Neural progenitor cell (in vitro differentiated cells): ENCODE data around the gene CADPS. TPM values are rescaled to one million over a fixed set of nuclear protein-coding genes. Genes with fewer than 3 reads are reported as not detected.

Experiments used
- DNase-seq: peaks from one replicate; pipeline ENCODE4 v3.0.0-alpha.2; 2016; ENCODE audit warnings: low spot score
- H2AFZ ChIP-seq: fragments of 200-600 bp; sonication (generic); replicated peaks from 2 replicates; pipeline ENCODE4 v1.6.1; 2016; ENCODE audit warnings: antibody characterized with exemption
- H3F3A ChIP-seq: fragments of 200-600 bp; sonication (generic); 2 replicates; pipeline ENCODE4 v1.6.1; 2016; ENCODE audit warnings: antibody characterized with exemption, low read depth
- H3K27ac ChIP-seq: fragments of 200-600 bp; sonication (generic); 2 replicates; pipeline ENCODE4 v1.5.1; 2016; ENCODE audit warnings: mild to moderate bottlenecking
- H3K27me3 ChIP-seq: fragments of 200-600 bp; sonication (generic); 2 replicates; pipeline ENCODE4 v1.6.1; 2016; ENCODE audit warnings: mild to moderate bottlenecking, moderate library complexity
- H3K36me3 ChIP-seq: fragments of 200-600 bp; sonication (generic); 2 replicates; pipeline ENCODE4 v1.5.1; 2016
- H3K4me1 ChIP-seq: fragments of 200-600 bp; sonication (generic); 2 replicates; pipeline ENCODE4 v1.6.1; 2016; ENCODE audit warnings: mixed run types
- H3K4me2 ChIP-seq: fragments of 200-600 bp; sonication (generic); 2 replicates; pipeline ENCODE4 v1.6.1; 2016
- H3K4me3 ChIP-seq: fragments of 200-600 bp; sonication (generic); 2 replicates; pipeline ENCODE4 v1.5.1; 2016
- H3K79me2 ChIP-seq: fragments of 200-600 bp; sonication (generic); 2 replicates; pipeline ENCODE4 v1.6.1; 2016; ENCODE audit warnings: low read depth
- H3K9ac ChIP-seq: fragments of 200-600 bp; sonication (generic); 2 replicates; pipeline ENCODE4 v1.6.1; 2016
- H3K9me3 ChIP-seq: fragments of 200-600 bp; sonication (generic); 2 replicates; pipeline ENCODE4 v1.5.1; 2016; ENCODE audit warnings: low read depth
- H4K20me1 ChIP-seq: fragments of 200-600 bp; sonication (generic); 2 replicates; pipeline ENCODE4 v1.6.1; 2016; ENCODE audit warnings: low read depth
- H3K27ac Mint-ChIP-seq: 3 replicates; pipeline ENCODE4 v1.8.0; 2021; ENCODE audit warnings: mixed read lengths
- H3K27me3 Mint-ChIP-seq: 2 replicates; pipeline ENCODE4 v1.8.0; 2022; ENCODE audit warnings: low read depth, mild to moderate bottlenecking, inconsistent platforms, moderate library complexity, mixed read lengths; ENCODE audit not compliant: insufficient read depth
- H3K36me3 Mint-ChIP-seq: 3 replicates; pipeline ENCODE4 v1.8.0; 2021; ENCODE audit warnings: mixed read lengths
- H3K4me1 Mint-ChIP-seq: 3 replicates; pipeline ENCODE4 v1.8.0; 2021; ENCODE audit warnings: mixed read lengths
- H3K4me3 Mint-ChIP-seq: 3 replicates; pipeline ENCODE4 v1.8.0; 2021; ENCODE audit warnings: mild to moderate bottlenecking, moderate library complexity, mixed read lengths
- H3K9me3 Mint-ChIP-seq: 3 replicates; pipeline ENCODE4 v1.8.0; 2020; ENCODE audit warnings: mixed read lengths
- EZH2 ChIP-seq: fragments of 200-600 bp; sonication (generic); IDR thresholded peaks from 2 replicates; pipeline ENCODE4 v1.6.1; 2017; ENCODE audit warnings: antibody characterized with exemption, mild to moderate bottlenecking, moderate library complexity
- EZH2phosphoT487 ChIP-seq: fragments of 200-600 bp; sonication (generic); IDR thresholded peaks from 2 replicates; pipeline ENCODE4 v1.6.1; 2017; ENCODE audit warnings: antibody characterized with exemption
- total RNA-seq: library from RNA; depleted of rRNA; stranded (reverse); fragments of >200 nt; gene quantifications from 2 replicates; pipeline ENCODE4 v1.2.3, GENCODE V29; 2015; ENCODE audit warnings: low replicate concordance
- TF ChIP-seq, protein P1 (sequence below): fragments of 200-600 bp; sonication (generic); IDR thresholded peaks from 2 replicates; pipeline ENCODE4 v1.5.1; 2017; ENCODE audit warnings: antibody characterized with exemption, mild to moderate bottlenecking

Gene CADPS
- total RNA-seq, 1 donor from 2014 or later = 17.3 TPM

DNA sequence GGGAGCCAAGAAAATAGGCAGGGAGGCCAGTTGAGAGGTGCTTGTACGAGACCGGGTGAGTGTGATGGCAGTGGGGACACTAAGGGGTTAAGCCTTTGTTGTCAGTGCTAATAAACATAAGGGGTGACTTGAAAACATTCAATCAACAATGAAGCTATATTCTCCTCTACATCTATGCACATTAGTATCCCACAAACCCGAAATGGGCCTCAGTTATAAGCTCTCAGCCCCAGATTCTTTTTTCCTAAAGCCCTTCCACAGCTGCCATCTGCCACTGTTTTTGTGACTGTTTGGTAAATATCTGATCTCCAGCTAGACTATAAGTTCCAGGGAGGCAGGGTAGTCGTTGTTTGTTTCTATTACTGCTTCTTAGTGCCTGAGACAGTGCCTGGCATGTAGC, 118.2 kb downstream of the CADPS start:
- Histone ChIP-seq H2AFZ (no peak overlapping the region), H3K9me3 (no peaks in the 10 kb centered on the region), H3K79me2 (no peaks in the 10 kb centered on the region), H3K36me3 (no peaks in the 10 kb centered on the region), H3K27ac (no peak overlapping the region), H3K4me3 (no peak overlapping the region), H4K20me1 (no peaks in the 10 kb centered on the region), H3K4me2 (no peak overlapping the region), H3K4me1 (peaks cover 7% of the 10 kb centered on the region), H3F3A (no peaks in the 10 kb centered on the region), H3K9ac (no peak overlapping the region), H3K27me3 (no peaks in the 10 kb centered on the region)
- Mint-ChIP-seq H3K4me3 (no peak overlapping the region), H3K27ac (no peak overlapping the region), H3K27me3 (no peaks in the 10 kb centered on the region), H3K36me3 (no peaks in the 10 kb centered on the region), H3K4me1 (peaks cover 7% of the 10 kb centered on the region), H3K9me3 (no peaks in the 10 kb centered on the region)
- DNase-seq = no peak
- TF ChIP-seq, protein P1, sequence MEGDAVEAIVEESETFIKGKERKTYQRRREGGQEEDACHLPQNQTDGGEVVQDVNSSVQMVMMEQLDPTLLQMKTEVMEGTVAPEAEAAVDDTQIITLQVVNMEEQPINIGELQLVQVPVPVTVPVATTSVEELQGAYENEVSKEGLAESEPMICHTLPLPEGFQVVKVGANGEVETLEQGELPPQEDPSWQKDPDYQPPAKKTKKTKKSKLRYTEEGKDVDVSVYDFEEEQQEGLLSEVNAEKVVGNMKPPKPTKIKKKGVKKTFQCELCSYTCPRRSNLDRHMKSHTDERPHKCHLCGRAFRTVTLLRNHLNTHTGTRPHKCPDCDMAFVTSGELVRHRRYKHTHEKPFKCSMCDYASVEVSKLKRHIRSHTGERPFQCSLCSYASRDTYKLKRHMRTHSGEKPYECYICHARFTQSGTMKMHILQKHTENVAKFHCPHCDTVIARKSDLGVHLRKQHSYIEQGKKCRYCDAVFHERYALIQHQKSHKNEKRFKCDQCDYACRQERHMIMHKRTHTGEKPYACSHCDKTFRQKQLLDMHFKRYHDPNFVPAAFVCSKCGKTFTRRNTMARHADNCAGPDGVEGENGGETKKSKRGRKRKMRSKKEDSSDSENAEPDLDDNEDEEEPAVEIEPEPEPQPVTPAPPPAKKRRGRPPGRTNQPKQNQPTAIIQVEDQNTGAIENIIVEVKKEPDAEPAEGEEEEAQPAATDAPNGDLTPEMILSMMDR = no peak
- TF ChIP-seq EZH2 (no peak), EZH2phosphoT487 (no peak)

DNA sequence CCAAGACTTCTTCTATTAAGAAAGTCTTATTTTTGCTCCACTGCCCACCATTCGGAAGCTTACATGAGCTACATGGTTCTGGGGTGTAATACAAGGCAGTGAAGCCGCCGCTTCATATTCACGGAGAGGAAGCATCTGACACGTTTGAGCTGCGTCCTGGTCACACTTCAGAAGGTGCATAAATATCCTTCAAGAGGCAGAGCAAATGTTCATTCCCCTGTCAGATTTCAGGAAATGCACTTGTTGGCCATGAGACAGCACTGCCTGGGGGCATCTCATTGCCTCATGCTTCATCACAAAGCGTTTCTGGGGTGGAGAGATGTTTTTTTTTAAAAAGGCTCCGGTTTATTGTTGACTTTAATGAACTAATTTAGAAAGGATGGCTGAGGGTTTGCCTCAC, 119.9 kb downstream of the CADPS start:
- Histone ChIP-seq H4K20me1 (no peaks in the 10 kb centered on the region), H3F3A (no peaks in the 10 kb centered on the region), H3K27me3 (no peaks in the 10 kb centered on the region), H3K27ac (no peak overlapping the region), H3K9me3 (no peaks in the 10 kb centered on the region), H3K9ac (no peak overlapping the region), H2AFZ (no peak overlapping the region), H3K4me3 (no peak overlapping the region), H3K4me2 (no peak overlapping the region), H3K4me1 (peaks cover 7% of the 10 kb centered on the region), H3K36me3 (no peaks in the 10 kb centered on the region), H3K79me2 (no peaks in the 10 kb centered on the region)
- peaks cover 5% of the 10 kb centered on the region for H3K4me1 Mint-ChIP-seq
- no peaks in the 10 kb centered on the region for H3K36me3 Mint-ChIP-seq
- no peaks in the 10 kb centered on the region for H3K27me3 Mint-ChIP-seq
- no peaks in the 10 kb centered on the region for H3K9me3 Mint-ChIP-seq
- TF ChIP-seq EZH2 (no peak), EZH2phosphoT487 (no peak)
- TF ChIP-seq, protein P1 = no peak
- no peak overlapping the region for H3K4me3 Mint-ChIP-seq
- no peak for DNase-seq
- no peak overlapping the region for H3K27ac Mint-ChIP-seq

DNA sequence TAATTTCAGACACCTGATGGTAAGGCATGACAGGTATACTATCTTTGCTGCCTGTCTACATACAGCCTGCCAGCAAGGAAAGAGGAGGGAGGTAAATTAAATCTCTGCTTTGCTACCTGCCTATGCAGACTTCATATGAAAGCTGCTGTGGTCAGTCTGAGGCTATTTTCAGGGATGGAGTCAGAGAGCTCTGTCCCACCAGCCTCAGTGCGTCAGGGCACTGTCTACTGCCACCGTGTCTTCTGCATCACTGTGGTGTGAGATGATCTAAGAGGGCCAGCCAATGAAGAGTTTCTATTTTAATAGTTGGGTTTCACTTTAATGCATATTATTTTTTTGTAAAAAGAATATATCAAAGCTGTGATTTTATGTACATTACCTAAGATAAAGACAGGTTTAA, 125.6 kb downstream of the CADPS start:
- Mint-ChIP-seq H3K4me1 (no peaks in the 10 kb centered on the region), H3K27ac (no peak overlapping the region), H3K36me3 (no peaks in the 10 kb centered on the region), H3K4me3 (no peak overlapping the region), H3K27me3 (peaks cover 5% of the 10 kb centered on the region), H3K9me3 (no peaks in the 10 kb centered on the region)
- DNase-seq = no peak
- no peak overlapping the region for H3K9ac ChIP-seq
- no peaks in the 10 kb centered on the region for H3K9me3 ChIP-seq
- H3K4me2 ChIP-seq = no peak overlapping the region
- H3K36me3 ChIP-seq = no peaks in the 10 kb centered on the region
- no peaks in the 10 kb centered on the region for H3K4me1 ChIP-seq
- H3K27me3 ChIP-seq = no peaks in the 10 kb centered on the region
- no peak overlapping the region for H2AFZ ChIP-seq
- H3F3A ChIP-seq = no peaks in the 10 kb centered on the region
- TF ChIP-seq, protein P1 = no peak
- no peak for TF ChIP-seq EZH2
- no peak for TF ChIP-seq EZH2phosphoT487
- H3K79me2 ChIP-seq = no peaks in the 10 kb centered on the region
- no peak overlapping the region for H3K27ac ChIP-seq
- no peaks in the 10 kb centered on the region for H4K20me1 ChIP-seq
- H3K4me3 ChIP-seq = no peak overlapping the region

DNA sequence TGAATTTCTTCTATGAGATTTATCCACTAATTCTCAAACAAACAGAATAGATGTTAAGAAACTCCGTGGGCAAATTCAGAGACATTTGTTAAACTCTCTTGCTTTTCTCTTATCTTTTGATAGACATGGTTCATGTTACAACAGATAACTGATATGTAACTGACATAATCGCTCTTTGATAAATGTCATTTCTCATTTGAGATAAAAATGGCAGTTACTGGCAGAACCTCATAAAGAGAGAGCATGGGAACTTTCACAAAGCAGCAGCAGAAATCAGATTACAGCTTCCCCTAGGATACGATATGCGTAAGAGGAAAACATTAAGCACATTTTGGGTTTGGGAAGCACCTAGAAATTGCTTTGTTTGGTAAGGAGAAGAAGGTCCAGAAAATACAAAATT, 126.1 kb downstream of the CADPS start:
- Histone ChIP-seq H3K4me2 (no peak overlapping the region), H3F3A (no peaks in the 10 kb centered on the region), H2AFZ (no peak overlapping the region), H3K79me2 (no peaks in the 10 kb centered on the region), H3K27ac (no peak overlapping the region), H3K36me3 (no peaks in the 10 kb centered on the region), H3K4me3 (no peak overlapping the region), H3K27me3 (no peaks in the 10 kb centered on the region), H3K4me1 (no peaks in the 10 kb centered on the region), H3K9ac (no peak overlapping the region), H3K9me3 (no peaks in the 10 kb centered on the region), H4K20me1 (no peaks in the 10 kb centered on the region)
- DNase-seq = no peak
- Mint-ChIP-seq H3K4me1 (no peaks in the 10 kb centered on the region), H3K9me3 (no peaks in the 10 kb centered on the region), H3K27me3 (peaks cover 5% of the 10 kb centered on the region), H3K4me3 (no peak overlapping the region), H3K27ac (no peak overlapping the region), H3K36me3 (no peaks in the 10 kb centered on the region)
- TF ChIP-seq, protein P1 = no peak
- TF ChIP-seq EZH2 (no peak), EZH2phosphoT487 (no peak)
